HG02678 (cell line): Measurements from ENCODE around the gene CCR1.
"Not testable (repeated sequence)": the region's sequence is repeated elsewhere in the genome, so short reads cannot be mapped to it uniquely, and the experiment has no call there.

Experiments
- ATAC-seq: cut with Tn5 transposase; IDR thresholded peaks from one replicate; pipeline ENCODE4 v1.9.1; 2021; ENCODE audit warnings: mild to moderate bottlenecking, moderate library complexity; ENCODE audit not compliant: unreplicated experiment

Gene CCR1

DNA sequence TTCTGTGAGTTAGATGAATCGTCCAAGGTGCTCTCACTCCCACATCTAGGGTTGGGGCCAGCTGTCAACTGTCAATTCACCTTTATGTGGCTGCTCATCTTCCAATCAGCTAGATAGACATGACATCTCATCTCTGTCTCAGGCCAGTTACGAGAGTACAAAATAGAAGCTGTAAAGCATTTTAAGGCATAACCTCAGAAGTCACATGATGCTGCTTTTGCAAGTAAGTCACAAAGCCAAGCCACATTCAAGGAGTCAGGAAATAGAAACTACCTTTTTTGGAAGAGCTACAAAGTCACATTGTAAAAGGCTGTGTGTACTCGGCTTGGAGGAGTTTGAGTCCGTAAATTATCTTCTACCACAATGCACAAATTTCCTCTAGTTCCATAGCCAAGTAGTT is 5.1 kb upstream of the CCR1 start:
- ATAC-seq = no peak

DNA sequence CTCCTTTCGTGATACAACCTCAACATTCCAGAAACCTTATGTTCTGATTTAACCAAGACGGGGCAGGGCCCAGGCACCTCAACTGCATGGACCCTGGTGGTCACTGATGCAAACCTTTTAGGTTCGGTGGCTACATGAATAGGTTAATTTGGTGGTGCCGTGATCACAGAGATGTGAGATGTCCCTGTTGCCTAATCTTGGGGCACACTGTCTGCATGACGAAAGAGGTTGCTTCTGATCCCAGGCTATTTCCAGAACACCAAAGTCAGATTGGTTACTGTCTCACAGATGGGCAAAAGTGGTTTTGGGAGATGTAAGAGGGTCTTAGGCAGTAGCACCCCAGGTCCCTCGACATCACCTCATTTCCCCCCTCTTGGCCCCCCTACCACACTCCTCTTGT is 4.0 kb upstream of the CCR1 start:
- no peak for ATAC-seq

DNA sequence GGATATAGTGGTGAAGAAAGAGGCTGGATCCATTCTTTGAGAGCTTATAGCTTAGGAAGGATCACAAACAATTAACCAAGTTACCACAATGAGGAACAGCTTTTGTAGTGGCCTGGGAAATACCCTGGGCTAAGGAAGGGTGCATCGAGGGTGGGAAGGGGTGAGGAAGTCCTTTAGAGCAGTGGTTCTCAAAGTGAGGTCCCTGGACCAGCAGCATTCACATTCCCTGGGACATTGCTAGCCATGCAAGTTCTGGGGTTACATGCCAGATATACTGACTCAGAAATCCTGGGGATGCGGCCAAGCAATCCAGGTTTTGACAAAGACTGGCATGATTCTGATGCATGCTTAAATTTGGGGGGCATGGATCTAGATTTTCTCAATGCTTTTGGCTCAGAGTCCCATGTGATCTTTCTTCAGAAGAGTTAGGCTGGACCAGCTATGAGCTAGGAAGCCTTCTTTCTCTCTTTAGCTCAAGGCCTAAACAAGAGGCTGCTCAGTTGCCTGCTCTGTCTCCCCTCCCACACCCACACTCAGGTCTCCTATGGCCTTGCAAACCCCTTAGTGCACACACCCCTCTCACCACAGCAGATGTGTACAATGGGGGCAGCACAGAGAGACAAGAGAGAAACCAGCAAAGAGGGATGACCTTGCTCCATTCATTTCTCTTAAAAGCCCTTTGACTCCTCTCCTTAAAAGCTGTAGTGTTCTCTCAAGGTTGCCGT is 1.8 kb upstream of the CCR1 start:
- ATAC-seq = no peak

DNA sequence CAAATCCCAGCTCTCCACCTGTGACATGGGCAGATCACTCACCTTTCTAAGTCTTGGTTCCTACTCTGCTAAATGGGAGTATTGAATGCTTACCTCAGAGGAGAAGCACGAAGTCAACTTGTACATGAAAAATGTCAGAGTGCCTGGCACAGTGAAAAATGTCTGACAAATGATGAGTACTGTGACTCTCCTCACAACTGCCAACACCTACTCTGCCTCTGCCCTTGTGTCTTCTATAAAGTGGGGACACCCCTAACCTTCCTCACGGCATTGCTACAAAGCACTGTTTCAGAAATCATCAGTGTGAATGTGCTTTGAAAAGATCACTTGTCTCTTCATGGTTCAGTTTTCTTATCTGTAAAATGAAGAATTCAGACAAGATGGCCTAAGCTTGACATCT is 940 bp upstream of the CCR1 start:
- no peak for ATAC-seq

DNA sequence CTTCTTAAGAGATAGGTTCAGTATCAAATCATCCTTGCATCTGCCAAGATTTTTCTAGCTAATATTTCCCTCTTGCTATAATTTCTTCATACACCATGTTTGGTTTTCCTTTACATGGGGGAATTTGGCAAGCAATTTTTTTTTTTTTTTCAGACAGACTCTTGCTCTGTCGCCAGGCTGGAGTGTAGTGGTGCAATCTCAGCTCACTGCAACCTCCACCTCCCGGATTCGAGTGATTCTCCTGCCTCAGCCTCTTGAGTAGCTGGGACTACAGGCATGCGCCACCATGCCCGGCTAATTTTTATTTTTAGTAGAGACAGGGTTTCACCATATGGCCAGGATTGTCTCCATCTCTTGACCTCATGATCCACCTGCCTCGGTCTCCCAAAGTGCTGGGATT is 599 bp downstream of the CCR1 start:
- not testable (repeated sequence) for ATAC-seq

DNA sequence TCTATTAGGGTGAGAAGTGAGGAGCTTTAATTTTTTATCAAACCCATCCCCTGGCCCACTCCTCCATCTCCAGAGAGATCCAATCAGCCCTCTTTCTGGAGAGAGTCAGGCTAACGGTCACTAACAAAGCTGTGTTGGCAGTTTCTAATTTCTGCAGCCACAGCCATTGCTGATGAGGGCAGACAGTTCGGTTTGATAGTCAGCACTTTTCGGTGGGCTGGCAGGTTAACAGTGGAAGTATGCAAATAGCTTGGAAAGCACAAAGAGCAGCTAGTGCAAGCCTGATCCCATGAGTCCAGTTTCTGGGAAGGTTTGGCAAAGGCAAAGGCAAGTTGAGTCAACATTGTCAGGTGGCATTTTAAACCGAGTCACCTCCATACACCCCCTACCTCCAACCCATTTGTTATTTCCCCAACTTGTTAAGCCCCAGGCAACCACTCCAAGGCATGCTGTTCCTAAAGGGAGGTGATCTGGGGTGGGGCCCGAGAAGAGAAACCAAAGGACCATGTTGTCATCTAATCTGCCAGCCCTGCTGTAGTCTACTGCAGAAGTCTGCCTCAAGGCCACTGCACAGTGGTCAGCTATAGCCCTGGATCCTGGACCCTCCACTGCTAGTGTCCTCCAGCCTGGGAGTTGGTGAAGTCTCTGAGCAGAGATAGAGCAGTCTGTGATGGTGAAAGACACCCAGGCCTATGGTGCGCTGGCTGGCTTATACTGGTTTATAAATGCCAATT is 1.7 kb downstream of the CCR1 start:
- ATAC-seq = no peak

DNA sequence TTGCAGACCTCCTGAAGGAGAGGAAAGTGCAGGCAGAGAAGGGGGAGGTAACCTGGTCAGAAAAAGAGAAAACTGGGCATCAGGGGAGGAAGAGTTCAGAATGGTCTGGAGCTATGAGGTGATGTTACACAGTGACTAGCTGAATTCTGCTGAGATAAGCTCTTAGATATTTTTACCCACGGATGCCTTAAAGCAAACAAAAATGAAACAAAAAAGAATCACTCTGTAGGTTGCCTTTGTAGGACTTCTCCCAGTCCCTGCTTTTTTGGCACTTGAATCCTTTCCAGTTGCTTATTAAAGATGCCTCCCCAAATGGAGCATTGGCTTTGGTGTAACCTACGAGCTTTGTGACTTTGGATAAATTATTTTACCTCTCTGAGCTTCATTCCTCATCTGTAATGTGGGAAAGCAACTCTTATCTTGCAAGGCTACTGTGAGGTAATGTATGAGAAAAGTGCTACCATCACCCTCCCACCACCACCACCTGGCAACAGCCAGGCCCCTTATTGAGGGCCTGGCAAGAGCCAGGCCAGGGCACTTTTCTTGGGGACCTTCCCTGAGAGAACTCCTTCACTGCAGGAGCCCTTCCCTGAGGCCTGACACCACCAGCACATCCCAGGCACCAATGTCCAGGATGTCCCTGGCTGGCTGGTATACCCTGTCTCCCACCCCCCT is 2.7 kb downstream of the CCR1 start:
- ATAC-seq = no peak

DNA sequence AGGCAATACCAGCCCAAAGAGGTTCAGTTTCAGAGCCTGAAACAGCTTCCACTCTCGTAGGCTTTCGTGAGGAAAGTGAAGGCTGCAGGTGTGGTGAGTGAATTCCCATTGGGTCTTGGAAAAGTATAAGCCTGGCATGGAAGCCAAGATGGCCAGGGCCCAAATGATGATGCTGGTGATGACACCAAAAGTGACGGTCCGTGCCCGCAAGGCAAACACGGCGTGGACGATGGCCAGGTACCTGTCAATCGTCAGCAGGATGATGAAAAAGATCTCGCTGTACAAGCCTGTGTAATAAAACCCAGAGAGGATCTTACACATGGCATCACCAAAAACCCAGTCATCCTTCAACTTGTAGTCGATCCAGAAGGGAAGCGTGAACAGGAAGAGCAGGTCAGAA is 4.4 kb downstream of the CCR1 start:
- no peak for ATAC-seq

DNA sequence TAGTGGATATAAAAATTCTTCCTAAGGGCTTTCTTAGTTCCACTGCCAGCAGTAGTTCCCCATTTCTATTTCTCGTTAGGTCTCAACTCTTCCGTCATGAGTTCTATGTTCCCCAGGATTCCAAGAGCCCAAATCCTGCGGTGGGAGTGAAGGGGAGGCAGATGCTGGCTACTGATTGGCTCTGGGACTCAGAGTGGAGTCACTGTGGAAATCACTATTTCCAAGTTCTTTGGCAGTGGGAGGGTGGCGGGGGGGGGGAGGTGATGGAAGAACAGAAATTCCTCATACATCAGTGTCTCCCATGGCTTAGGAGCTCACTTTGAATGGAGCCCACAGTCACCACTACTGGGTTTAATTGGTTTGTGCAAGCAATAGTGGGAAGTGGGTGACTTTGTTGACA is 5.6 kb downstream of the CCR1 start:
- no peak for ATAC-seq

DNA sequence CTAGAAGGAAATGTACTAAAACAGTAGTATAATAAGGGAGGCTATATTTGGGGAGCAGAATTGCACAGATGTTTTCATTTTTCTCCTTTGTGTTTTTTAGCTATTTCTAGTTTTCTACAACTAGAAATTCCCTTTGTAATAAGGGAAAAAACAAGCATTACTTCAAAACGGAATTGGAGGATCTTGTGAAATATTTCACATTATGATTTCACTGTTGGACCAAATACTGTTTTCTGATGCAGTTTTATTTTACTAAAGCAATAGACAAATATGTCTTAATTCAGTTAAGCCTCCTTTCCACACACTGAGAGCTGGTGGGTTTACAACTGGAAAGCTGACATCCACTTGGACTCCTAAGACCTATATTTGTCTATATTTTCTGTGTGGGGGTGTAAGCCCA is 7.3 kb downstream of the CCR1 start:
- ATAC-seq = no peak

DNA sequence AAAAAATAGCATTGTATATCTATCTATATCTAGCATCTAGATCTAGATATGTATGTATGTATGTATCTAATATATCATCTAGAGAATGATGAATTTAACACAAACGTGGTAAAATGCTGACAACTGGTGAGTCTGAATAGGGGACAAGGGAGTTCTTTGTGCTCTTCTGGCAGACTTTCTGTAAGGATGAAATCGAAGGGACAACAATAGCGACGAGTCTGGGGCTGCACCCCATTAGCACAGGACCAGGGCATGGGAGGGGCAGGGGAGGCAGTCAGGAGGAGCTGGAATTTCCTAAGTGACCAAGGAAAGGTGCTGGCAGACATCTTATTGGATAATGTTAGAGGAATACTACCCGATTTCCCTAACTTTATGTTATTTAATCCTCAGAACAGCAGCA is 7.9 kb downstream of the CCR1 start:
- ATAC-seq = no peak

DNA sequence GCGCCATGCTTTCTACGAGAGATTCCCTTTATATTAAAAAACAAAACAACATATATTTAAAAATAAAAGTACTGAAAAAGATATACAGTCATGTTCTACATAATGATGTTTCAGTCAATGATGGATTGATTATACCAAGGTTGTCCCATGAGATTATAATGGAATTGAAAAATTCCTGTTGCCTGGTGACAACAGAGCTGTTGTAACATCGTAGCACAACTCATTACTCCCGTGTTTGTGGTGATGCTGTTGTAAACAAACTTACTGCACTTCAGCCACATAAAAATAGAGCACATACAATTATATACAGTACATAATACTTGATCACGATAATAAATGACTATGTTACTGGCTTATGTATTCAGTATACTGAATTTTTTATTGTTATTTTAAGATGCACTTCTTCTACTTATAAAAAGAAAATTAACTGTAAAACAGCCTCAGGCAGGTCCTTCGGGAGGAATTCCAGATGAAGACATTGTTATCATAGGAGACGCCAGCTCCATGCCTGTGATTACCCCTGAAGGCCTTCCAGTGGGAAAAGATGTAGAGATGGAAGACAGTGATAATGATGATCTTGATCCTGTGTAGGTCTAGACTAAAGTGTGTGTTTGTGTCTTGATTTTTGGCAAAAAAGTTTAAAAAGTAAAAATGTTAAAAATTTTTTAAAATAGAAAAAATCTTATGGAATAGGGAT is 11.7 kb downstream of the CCR1 start:
- no peak for ATAC-seq

DNA sequence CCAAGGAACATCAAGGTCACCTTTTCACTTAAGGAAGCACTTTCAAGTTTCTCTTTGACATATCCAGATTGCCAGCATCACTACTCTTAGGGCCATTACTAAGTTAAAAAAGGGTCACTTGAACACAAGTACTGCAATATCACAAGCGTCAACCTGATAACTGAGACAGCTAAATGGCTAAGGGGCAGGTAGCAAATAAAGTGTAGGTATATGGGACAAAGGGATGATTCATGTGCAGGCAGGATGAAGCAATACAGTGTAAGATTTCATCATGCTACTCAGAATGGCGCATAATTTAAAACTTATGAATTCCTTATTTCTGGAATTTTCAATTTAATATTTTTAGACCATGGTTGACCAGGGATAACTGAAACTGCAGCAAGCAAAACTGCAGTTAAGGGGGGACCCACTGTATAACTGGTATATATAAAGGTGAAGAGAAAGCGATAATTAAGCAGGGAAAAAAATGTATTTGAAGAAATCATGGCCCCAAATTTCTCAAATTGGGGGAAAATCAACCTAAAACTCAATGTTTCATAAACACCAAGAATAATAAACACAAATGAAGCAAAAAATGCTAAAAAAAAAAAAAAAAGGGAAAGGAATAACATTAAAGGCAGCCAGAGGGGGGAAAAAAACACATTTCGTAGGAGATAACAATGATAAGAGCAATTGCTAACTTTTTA is 13.1 kb downstream of the CCR1 start:
- no peak for ATAC-seq

DNA sequence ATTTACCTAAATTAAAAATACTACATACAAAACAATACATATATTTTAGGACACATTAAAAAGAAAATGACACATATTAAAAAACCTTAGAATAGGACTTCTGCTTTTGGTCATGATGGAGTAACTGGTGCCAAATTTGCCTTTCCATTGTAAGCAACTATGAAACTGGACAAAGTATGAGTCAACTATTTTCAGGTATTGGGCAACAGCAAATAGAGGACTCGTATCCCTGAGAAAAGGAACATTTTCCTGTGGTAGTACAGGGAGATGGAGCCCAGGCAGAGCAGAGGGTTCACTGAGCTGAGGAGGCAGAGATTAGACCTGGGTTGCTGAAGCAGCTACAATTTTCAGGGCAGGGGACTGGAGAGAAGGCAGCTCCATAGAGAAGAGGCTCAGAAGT is 14.7 kb downstream of the CCR1 start:
- no peak for ATAC-seq

DNA sequence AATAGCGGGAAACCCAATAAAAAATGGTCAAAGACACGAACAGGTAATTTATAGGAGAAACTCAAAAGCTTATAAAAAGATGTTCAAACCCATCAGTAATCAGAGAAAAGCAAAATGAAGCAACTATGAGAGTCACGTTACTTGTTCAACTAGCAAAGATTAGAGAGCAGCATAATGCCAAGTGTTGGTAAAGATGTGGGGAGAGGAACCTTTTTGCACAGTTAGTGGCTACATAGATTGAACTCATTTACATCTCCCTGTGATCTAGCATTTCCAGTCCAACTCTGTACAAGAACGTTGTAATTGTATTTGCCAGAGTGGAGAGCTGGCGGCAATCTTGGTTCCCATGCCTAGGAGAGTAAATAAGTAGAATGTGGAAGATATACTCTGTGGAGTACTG is 15.2 kb downstream of the CCR1 start:
- ATAC-seq = no peak

DNA sequence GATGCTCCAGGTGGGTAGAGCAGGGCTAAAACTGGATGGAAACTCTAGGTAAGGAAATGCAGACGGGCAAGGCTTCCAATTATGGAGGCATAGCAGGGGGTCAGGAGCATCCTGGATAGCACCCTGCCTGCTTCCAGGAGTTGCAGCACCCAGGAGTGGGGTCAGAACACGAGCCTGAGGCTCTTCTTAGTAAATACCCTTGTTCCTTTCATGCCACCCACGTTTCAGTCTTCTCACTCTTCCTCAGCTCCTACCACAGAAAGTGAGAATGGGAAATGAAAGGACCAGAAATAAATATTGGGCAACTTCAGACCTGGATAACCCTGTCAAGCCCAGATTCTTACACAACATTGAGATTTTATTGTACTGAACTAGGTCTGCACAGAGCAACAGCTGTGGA is 16.4 kb downstream of the CCR1 start:
- ATAC-seq = no peak

DNA sequence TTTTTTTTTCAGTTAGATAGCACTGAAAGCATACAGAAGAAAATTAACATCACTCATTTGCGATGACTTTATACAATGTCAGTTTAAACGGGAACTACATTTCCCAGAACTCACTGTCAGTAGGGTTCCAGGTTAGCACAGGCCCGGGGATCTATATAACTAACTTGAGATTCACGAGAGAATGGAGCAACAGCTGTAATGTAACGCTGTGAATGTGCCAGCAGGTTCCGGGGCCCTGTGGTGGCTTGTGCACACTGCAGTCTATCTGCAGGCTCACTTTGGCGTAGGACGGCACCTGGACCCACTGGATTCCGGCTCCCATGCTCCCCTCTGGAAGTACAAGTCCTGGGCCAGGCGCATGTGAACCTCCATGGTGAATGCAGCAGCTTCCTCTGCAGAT is 19.4 kb downstream of the CCR1 start:
- no peak for ATAC-seq

DNA sequence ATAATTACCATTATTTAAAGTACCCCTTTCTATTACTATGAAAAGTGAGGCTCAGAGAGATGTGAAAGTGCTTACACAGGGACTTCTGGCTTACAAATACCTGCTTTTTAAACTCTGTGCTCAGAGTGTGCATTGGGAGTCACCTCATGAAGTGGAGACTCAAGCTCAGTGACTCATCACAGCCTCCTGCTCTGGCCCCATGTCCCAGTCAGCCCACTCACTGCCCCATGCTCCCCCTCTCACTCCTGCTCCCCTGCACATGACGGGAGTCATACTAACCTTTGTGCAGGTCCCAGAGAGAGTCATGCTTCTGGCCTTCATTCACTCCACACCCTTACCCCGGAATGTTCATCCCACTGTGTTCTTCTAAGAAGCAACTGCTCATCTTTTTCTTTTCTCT is 20.2 kb downstream of the CCR1 start:
- no peak for ATAC-seq

DNA sequence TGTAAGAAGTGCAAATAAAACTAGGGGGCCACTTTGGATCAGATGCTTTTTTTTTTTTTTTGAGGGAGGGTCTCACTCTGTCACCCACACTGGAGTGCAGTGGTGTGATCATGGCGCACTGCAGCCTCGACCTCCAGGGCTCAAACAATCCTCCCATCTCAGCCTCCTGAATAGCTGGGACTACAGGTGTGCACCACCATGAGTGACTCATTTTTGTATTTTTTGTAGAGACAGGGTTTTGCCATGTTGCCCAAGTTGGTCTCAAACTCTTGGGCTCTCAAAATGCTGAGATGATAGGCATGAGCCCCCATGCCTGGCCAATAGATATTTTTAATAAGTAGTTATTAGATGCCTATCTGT is 20.8 kb downstream of the CCR1 start:
- ATAC-seq = peak; percentile 18

DNA sequence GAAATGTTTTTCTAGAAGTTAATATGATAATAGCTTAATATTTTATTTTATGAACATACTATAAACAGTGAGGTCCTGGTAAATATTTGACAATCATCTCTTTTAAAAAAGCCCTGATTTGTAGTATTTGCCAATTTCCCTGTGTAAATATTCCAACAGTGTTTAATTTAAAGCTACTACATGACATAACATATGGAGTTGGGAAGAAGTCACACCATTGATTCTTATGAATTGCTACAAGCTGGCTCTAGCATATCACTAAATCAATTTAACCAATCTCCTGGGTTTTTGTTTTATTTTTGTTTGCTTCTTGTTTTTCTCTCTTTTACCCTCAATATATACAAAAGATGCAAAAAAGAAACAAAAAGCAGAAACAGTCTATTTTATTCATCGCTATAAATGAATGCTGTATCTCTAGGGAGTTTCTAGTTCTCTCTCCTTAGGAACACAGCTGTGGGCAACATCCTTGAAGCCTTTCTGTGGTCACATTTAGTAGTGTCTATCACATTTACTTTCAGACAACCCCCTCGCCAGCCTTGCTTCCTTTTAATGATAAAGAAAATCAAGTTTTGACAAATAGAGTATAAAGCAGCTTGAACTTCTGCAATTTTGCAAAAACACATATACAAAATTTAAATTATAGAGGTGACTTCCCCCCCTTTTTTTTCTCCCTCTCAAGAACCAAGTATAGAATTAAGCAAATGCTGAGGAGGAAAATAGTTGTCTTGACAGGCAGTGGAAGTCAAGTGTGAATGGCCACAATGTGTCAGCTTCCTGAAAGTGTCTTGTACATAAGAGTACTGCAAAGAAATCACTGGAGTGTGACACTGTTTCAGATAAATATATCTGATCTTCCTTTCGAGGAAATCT is 21.4 kb downstream of the CCR1 start:
- peak; percentile 80 for ATAC-seq
